ENCODE measurements around the gene RAMAC.
"Not testable (repeated sequence)": the region's sequence is repeated elsewhere in the genome, so short reads cannot be mapped to it uniquely, and the experiment has no call there.

The RAMAC gene

DNA sequence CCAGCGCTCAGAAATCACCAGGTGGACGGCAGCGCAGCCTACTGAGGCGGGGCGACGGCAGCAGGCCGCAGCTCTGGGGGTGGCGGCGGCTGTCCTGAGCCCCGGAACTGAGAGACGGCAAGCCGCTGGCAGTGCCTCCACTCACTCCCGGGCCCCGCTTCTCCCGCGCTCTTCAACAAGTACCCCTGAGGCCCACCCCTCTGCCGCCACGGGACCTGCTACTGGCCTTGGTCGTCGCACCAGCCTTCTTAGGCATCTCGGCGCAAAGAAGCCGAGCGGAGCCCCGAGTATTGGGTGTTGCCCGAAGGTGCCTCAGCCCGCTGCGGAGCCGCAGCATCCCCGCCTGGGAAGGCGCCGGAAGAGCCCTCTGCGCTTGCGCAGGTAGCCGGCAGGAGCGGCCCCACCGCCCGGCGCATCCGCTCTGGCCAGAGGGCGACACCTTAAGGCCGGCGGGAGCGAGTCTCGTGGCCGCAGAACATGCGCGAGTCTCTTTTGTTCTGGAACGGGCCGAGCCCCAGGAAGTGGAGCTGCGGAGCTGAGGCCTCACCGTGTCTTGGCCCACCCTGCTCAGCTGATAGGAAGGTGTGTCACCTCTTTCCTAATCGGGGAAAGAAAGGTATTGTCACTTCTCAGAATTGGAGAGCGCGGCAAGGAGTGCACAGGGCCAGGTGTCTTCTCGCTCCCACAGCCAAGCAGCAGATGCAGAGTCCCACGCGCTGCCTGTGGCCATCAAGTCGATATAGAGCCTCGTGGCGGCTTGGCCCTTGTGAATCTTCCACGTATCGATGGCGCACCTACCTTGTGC is 25.5 kb downstream of the RAMAC start, which contains the start of gene C15orf40:
Gene C15orf40 (minus strand): TSS at position 369 of the 805 bp plus-strand sequence. CDS start 32 bp downstream, at position 337.
- peak; percentile 83 to 98 (median 90) for DNase-seq
- intact Hi-C loops (cut with DNase I), result loop anchor here (1.0 to 10.0 kb wide), 4 partner anchors 56 to 261 kb away; partner anchors contain the start of genes BTBD1, FSD2 and WHAMM

DNA sequence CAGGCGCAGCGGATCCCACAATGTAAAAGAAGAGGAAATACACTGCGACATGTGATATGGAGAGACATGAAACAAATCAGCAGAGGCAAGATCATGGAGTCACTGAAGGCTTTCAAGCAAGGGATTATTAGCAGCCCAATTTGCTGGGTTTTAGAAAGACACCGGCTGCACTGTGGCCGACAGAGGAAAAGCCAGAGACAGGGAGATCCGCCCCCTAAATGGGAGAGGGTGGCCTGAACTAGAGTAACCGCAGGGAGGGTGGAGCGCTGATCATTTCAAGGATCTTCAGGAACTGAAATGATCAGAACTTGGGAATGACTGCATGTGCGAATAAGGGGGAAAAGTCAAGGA is 26.0 kb downstream of the RAMAC start:
- no peak for DNase-seq

DNA sequence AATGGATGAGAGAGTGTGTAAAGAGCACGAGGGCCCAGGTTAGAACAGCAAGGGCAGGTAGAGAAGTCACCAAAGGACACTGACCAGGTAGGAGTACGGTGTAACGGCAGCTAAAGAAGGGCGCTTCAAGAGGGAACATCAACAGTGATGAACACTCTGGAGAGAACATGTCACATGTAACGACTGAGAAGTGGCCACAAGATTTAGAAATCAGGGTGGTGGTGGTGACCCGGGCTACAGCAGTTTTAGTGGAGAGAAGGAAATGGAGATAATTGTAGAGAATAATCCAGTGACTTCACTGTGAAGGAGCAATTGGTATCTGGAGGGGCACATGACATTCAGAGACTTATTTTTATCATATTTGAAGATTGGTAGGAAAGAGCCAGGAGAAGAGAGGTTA is 26.6 kb downstream of the RAMAC start:
- intact Hi-C loops (cut with DNase I), result loop anchor here (5.0 to 10.0 kb wide), 2 partner anchors 112 to 205 kb away; partner anchors contain the start of genes FSD2 and WHAMM

More for the DNA sequence above, 26.0 kb downstream of the RAMAC start:
- intact Hi-C loops (cut with DNase I), result loop anchor here (5.0 to 10.0 kb wide), 2 partner anchors 113 to 205 kb away; partner anchors contain the start of genes FSD2 and WHAMM

DNA sequence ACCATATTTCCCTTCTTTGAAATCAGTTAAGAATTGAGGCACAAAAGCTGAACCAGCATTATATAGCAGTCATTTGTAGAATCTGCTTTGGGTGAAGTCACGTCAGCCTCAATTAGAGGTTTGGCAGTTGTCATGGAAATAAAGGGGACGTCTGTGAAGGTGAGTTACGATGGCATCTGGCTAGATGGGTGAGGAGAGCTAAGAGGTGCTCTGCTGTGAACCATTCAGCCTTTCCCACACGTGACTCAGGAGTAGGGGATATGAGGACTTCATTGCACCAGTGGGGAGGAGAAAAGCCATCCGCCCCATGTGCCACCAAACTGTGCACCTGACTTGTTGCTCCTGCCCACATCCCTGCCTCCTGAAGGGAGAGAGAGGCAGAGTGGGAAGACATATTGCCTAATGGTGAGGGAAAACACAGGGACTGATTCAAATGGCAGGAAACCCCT is 28.2 kb downstream of the RAMAC start:
- intact Hi-C loops (cut with DNase I), result loop anchor here (5.0 to 10.0 kb wide), 2 partner anchors 111 to 207 kb away; partner anchors contain the start of genes FSD2 and WHAMM
- DNase-seq, result no peak

More for the DNA sequence above, 26.6 kb downstream of the RAMAC start:
- no peak for DNase-seq

DNA sequence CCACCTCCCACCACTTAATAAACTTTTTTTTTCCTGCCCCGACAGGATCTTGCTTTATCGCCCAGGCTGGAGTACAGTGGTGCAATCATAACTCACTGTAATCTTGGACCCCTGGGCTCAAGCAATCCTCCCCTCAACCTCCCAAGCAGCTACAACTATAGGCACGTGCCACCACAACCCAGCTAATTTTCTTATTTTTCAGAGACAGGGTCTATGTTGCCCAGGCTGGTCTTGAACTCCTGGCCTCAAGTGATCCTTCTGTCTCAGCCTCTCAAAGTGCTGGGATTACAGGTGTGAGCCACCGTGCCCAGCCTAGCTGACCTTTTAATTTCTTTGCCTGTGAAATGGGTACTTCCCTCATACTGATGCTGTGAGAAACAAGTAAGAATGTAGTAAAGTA is 29.4 kb downstream of the RAMAC start:
- intact Hi-C loops (cut with DNase I), result loop anchor here (10.0 kb wide), 1 partner anchor 109 kb away; no protein-coding TSS in a partner anchor

DNA sequence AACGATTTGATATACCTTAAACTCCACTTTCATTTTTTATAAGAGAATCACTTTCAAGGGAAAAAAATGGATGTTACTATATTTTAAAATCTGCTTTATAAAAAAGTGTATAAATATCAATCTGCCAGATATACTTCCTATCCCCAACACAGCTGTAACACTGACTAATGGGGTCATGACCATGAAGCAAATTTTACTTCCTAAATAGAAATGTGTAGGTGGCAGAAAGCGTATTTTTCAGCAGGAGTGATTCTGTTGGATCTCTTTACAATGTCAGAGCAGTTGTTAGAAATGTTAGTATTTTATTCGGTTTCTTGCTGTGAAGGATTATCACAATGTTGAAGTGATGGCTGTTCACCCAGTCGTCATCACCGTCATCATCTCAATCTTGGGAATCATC is 30.9 kb downstream of the RAMAC start:
- intact Hi-C loops (cut with DNase I), result loop anchor here (10.0 kb wide), 1 partner anchor 108 kb away; no protein-coding TSS in a partner anchor
- DNase-seq, result no peak

More for the DNA sequence above, 29.4 kb downstream of the RAMAC start:
- no peak for DNase-seq

DNA sequence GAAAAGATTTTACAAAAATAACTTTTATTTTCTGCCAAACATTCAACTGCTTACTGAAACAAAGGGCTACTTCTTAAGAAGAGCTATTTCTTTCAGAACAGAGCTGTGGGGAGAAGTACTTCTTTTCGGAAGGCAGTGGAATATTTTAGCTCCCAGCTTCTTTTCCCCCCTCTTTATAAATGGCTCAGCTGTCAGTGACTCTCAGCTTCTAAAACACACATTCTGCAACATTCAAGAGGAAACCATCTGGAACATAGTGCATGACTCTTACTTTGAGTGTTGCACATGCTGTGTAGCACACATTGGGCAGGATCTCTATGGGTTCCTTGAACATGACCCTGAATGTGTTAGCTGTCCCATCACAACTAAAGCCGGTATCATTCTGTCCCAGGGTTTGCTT is 32.4 kb downstream of the RAMAC start:
- intact Hi-C loops (cut with DNase I), result loop anchor here (10.0 kb wide), 1 partner anchor 106 kb away; no protein-coding TSS in a partner anchor
- DNase-seq, result no peak

DNA sequence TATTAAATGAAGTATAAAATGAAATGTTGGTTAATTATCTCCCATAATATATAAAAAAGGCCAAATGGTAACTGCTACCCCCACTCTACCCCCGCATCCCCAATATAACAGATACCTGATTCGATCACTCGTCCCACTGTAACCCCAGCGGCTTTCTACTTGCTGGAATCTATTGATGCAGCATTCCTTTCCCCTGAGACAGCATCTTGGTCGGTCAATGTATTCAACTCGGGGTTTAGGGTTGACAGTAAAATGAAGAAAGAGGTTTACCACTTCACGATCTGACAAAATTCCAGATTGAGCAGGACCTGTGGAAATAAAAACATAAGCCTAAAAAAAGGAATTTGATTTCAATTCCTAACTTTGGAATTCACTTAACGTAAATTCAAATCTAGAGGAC is 44.0 kb downstream of the RAMAC start:
- intact Hi-C loops (cut with DNase I), result no loop called here
- no peak for DNase-seq

DNA sequence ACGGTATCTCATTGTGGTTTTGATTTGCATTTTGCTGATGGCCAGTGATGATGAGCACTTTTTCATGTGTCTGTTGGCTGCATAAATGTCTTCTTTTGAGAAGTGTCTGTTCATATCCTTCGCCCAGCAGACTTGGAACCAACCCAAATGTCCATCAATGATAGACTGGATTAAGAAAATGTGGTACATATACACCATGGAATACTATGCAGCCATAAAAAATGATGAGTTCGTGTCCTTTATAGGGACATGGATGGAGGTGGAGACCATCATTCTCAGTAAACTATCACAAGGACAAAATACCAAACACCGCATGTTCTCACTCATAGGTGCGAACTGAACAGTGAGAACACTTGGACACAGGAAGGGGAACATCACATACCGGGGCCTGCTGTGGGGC is 45.2 kb downstream of the RAMAC start:
- intact Hi-C loops (cut with DNase I); DNase-seq: not testable (repeated sequence)

DNA sequence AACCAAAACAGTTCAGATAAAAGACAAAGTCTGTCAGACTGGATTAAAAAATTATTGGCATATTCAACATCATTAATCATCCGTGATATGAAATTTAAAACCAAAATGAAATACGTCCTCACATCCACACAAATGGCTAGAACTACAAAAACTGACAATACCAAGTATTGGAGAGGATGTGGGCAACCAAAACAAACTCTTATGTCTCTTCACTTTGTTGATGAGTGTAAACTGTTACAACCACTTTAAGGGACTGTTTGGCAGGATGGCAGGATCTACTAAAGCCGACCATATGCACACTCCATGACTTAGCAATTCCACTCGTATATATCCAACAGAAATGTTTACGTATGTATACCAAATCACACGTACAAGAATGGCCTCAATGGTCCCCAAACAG is 50.2 kb downstream of the RAMAC start:
- intact Hi-C loops (cut with DNase I), result no loop called here
- no peak for DNase-seq

DNA sequence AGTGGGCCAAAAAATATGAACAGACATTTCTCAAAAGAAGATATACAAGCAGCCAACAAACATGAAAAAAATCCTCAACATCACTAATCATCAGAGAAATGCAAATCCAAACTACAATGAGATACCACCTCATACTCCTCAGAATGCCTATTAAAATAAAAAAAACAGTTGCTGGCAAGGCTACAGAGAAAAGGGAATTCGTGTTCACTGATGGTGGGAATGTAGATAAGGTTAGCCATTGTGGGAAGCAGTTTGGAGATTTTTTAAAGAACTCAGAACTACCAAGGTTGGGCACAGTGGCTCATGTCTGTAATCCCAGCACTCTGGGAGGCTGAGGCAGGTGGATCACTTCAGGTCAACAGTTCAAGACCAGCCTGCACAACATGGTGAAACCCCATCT is 53.2 kb downstream of the RAMAC start:
- intact Hi-C loops (cut with DNase I), result no loop called here
- no peak for DNase-seq

All from posterior cingulate gyrus (tissue), 11 donors.